ENCODE measurements around the gene EGR1.

Gene EGR1

GRCh38 chr5:138465261-138466124, at the start of gene EGR1:
Gene EGR1, plus strand, starts transcription at chr5:138465479. Its CDS starts 283 bp downstream, at chr5:138465762.
- DNase-seq: peak; percentile 97

GRCh38 chr5:138418444-138418843, 46.8 kb upstream of the EGR1 start:
- DNase-seq: no peak

- no peak for DNase-seq
These were observed 40.2 kb upstream of the EGR1 start for GRCh38 chr5:138425079-138425478.

- DNase-seq: no peak
These were observed 29.3 kb upstream of the EGR1 start for GRCh38 chr5:138435943-138436342.

- DNase-seq: peak; percentile 46
These were observed 27.1 kb upstream of the EGR1 start for GRCh38 chr5:138438003-138438723.

- peak; percentile 80 for DNase-seq
These were observed 26.4 kb upstream of the EGR1 start, which contains the start of gene REEP2 for GRCh38 chr5:138438724-138439476. Gene REEP2, plus strand, starts transcription at chr5:138439057. Its CDS starts 152 bp downstream, at chr5:138439209.

- peak; percentile 59 for DNase-seq
These were observed 25.7 kb upstream of the EGR1 start for GRCh38 chr5:138439477-138440158.

GRCh38 chr5:138440159-138441073, 24.9 kb upstream of the EGR1 start:
- DNase-seq: peak; percentile 53

- DNase-seq: no peak
These were observed 24.1 kb upstream of the EGR1 start for GRCh38 chr5:138441221-138441620.

GRCh38 chr5:138444078-138444773, 21.1 kb upstream of the EGR1 start:
- peak; percentile 46 for DNase-seq

GRCh38 chr5:138444774-138445546, 20.3 kb upstream of the EGR1 start:
- peak; percentile 50 for DNase-seq

GRCh38 chr5:138445547-138446271, 19.6 kb upstream of the EGR1 start:
- no peak for DNase-seq

- DNase-seq: peak; percentile 51
These were observed 17.2 kb upstream of the EGR1 start for GRCh38 chr5:138448070-138448469.

GRCh38 chr5:138448481-138449398, 16.5 kb upstream of the EGR1 start:
- peak; percentile 44 for DNase-seq

- peak; percentile 94 for DNase-seq
These were observed 15.6 kb upstream of the EGR1 start for GRCh38 chr5:138449501-138450239.

GRCh38 chr5:138450971-138451370, 14.3 kb upstream of the EGR1 start:
- no peak for DNase-seq

GRCh38 chr5:138452720-138453119, 12.6 kb upstream of the EGR1 start:
- DNase-seq: no peak
